ENCODE results near the gene ITM2C.

DNA sequence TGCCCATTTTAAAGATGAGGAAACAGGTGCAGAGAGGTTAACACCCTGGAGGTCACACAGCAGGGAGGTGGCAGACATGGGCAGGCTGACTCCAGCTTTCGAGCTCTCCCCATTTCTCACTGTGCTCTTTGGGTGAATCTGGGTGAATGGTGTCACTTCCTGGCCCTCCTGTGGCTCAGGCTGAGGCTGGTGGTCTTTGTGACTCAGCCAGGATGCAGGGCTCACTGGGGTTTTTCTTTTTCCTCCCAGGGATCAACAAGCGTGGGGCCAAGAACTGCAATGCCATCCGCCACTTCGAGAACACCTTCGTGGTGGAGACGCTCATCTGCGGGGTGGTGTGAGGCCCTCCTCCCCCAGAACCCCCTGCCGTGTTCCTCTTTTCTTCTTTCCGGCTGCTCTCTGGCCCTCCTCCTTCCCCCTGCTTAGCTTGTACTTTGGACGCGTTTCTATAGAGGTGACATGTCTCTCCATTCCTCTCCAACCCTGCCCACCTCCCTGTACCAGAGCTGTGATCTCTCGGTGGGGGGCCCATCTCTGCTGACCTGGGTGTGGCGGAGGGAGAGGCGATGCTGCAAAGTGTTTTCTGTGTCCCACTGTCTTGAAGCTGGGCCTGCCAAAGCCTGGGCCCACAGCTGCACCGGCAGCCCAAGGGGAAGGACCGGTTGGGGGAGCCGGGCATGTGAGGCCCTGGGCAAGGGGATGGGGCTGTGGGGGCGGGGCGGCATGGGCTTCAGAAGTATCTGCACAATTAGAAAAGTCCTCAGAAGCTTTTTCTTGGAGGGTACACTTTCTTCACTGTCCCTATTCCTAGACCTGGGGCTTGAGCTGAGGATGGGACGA lies 13.2 kb downstream of the ITM2C start:
- TF ChIP-seq, protein P1, sequence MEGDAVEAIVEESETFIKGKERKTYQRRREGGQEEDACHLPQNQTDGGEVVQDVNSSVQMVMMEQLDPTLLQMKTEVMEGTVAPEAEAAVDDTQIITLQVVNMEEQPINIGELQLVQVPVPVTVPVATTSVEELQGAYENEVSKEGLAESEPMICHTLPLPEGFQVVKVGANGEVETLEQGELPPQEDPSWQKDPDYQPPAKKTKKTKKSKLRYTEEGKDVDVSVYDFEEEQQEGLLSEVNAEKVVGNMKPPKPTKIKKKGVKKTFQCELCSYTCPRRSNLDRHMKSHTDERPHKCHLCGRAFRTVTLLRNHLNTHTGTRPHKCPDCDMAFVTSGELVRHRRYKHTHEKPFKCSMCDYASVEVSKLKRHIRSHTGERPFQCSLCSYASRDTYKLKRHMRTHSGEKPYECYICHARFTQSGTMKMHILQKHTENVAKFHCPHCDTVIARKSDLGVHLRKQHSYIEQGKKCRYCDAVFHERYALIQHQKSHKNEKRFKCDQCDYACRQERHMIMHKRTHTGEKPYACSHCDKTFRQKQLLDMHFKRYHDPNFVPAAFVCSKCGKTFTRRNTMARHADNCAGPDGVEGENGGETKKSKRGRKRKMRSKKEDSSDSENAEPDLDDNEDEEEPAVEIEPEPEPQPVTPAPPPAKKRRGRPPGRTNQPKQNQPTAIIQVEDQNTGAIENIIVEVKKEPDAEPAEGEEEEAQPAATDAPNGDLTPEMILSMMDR (IDR thresholded peaks at IDR 0.05) = no peak
- TF ChIP-seq POLR2A (IDR thresholded peaks at IDR 0.05) = no peak

Data from uterus (tissue), 2 donors.